ENCODE data around the gene NRXN2. TPM values are rescaled to one million over a fixed set of nuclear protein-coding genes. Genes with fewer than 3 reads are reported as not detected.

Gene NRXN2
- total RNA-seq, 1 donor from 2014 or later = 9.8 TPM

- Mint-ChIP-seq H3K4me1 (peaks cover 3% of the 10 kb centered on the region), H3K27me3 (ENCODE audit: low read depth) (peaks cover 25% of the 10 kb centered on the region), H3K36me3 (no peaks in the 10 kb centered on the region), H3K27ac (no peak overlapping the region), H3K4me3 (no peak overlapping the region), H3K9me3 (no peaks in the 10 kb centered on the region)
- no peak for DNase-seq (ENCODE audit: low spot score in 2 of 2, unreplicated experiment in 2 of 2)
- no peak for TF ChIP-seq CTCF (IDR thresholded peaks at IDR 0.05; ENCODE audit: unreplicated experiment)
Observed at GRCh38 chr11:64609436-64610047, 113.5 kb downstream of the NRXN2 start.

DNA sequence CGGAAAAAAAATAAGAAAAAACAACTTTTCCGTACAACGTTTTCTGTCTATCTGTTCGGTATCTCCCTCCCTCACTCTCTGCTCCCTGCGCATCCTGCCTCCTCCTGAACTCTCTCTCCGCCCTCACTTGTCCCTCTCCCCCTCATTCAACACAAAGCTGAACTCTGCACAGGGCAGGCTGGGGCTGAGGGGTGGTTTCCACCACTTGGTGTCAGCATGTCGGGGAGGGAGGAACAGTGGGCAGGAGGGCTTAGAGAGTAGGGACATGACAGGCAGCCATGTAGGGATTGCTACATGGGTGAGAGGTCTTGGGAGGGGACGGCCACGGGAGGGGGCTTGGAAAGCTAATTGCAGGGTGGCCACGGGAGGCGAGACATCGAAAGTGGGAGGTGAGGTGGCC, 114.4 kb downstream of the NRXN2 start:
- no peaks in the 10 kb centered on the region for H3K36me3 Mint-ChIP-seq
- peak overlapping the region; percentile 72 for H3K27ac Mint-ChIP-seq
- TF ChIP-seq CTCF (IDR thresholded peaks at IDR 0.05; ENCODE audit: unreplicated experiment) = no peak
- H3K4me1 Mint-ChIP-seq = peaks cover 3% of the 10 kb centered on the region
- no peak for DNase-seq (ENCODE audit: low spot score in 2 of 2, unreplicated experiment in 2 of 2)
- no peaks in the 10 kb centered on the region for H3K9me3 Mint-ChIP-seq
- peaks cover 23% of the 10 kb centered on the region for H3K27me3 Mint-ChIP-seq (ENCODE audit: low read depth)
- H3K4me3 Mint-ChIP-seq = no peak overlapping the region

DNA sequence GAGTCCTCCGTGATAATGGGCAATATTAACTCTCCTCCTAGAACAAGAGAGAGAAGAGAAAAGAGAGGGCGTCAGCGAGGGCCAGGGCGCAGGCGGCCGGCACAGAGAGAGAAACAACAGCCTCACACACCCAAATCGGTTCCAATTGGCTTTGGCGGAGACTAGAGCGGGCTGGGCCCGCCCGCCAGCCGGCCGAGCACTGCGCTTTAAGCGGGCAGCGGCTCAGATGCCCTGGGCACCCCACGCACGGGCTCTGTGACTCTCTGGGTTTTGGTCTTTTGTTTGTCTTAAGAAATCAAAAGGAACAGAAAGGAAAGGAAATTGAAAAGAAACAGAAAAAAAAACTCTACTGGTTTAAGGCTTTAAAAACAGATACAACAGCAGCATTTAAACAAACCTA, 115.0 kb downstream of the NRXN2 start:
- Mint-ChIP-seq H3K36me3 (no peaks in the 10 kb centered on the region), H3K4me1 (peaks cover 3% of the 10 kb centered on the region), H3K4me3 (no peak overlapping the region), H3K27me3 (ENCODE audit: low read depth) (peaks cover 23% of the 10 kb centered on the region), H3K27ac (no peak overlapping the region), H3K9me3 (no peaks in the 10 kb centered on the region)
- no peak for DNase-seq (ENCODE audit: low spot score in 2 of 2, unreplicated experiment in 2 of 2)
- TF ChIP-seq CTCF (IDR thresholded peaks at IDR 0.05; ENCODE audit: unreplicated experiment) = no peak

DNA sequence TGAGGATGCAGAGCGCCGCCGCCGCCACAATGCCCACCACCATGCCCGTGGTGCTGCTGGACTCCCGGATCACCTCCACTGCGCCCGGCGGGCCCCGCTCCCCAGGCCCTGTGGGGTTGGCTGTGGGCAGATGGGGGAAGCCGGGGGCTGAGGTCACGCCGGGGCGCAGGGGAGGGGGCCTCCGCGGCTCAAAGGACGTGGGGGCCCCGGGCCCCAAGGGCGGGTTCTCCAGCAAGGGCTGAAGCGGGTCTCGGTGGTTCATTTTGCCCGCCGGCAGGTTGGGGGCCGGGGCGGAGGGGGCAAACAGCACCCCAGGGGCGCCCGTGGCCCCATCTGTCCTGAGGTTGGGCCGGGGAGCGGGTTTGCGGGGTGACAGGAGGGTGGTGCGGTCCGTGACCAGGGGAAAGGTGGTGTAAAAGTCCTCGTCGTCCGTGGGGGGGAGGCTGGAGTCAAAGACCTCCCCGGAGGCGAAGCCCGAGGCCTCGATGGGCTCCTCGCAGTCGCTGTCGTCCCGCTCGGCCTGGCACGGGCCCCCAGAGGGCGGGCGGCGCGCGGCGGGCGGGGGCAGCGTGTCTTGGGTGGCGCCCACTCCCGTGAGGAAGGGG, 115.5 kb downstream of the NRXN2 start:
- no peak overlapping the region for H3K27ac Mint-ChIP-seq
- no peaks in the 10 kb centered on the region for H3K9me3 Mint-ChIP-seq

DNA sequence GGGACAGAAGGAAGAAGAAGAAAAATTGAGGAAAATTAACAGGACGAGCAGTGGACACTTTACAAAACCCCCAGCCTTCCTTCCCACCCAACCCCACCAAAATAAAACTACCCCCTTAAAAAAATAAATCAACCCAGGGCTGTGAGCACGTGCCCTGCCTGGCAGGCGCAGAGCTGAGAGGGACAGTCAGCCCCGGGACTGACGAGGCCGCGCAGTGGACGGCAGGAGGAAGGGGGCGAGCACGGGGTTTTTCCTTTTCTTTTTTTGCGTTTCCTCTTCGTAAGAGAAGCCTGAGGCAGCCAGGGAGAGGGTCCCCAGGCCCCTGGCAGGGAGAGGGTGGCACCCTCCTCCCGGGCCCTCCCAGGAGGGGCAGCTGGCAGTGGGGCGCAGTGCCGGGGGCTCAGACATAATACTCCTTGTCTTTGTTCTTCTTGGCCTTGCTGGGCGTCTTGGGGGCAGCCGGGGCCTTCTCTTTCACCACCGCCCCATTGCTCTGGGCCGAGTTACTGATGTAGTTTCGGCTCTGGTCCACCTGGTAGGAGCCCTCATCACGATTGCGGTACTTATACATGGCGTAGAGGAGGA, 116.1 kb downstream of the NRXN2 start:
- Mint-ChIP-seq H3K36me3 (no peaks in the 10 kb centered on the region), H3K4me3 (no peak overlapping the region), H3K4me1 (peaks cover 3% of the 10 kb centered on the region), H3K27ac (no peak overlapping the region), H3K27me3 (ENCODE audit: low read depth) (peaks cover 21% of the 10 kb centered on the region), H3K9me3 (no peaks in the 10 kb centered on the region)
- TF ChIP-seq CTCF (IDR thresholded peaks at IDR 0.05; ENCODE audit: unreplicated experiment) = no peak
- no peak for DNase-seq (ENCODE audit: low spot score in 2 of 2, unreplicated experiment in 2 of 2)

More for the DNA sequence above, 115.5 kb downstream of the NRXN2 start:
- H3K4me1 Mint-ChIP-seq = peaks cover 3% of the 10 kb centered on the region
- H3K27me3 Mint-ChIP-seq (ENCODE audit: low read depth) = peaks cover 21% of the 10 kb centered on the region
- H3K4me3 Mint-ChIP-seq = no peak overlapping the region
- no peak for DNase-seq (ENCODE audit: low spot score in 2 of 2, unreplicated experiment in 2 of 2)
- no peaks in the 10 kb centered on the region for H3K36me3 Mint-ChIP-seq
- no peak for TF ChIP-seq CTCF (IDR thresholded peaks at IDR 0.05; ENCODE audit: unreplicated experiment)
